GM12891 (cell line): ENCODE measurements around the gene ALKBH7.

Experiments used
- POLR2AphosphoS5 ChIP-seq: IDR thresholded peaks from 2 replicates; pipeline ENCODE4 v1.6.1; 2011; ENCODE audit warnings: low read depth, low read length, control low read depth
- TAF1 ChIP-seq: IDR thresholded peaks from 2 replicates; pipeline ENCODE4 v1.6.1; 2011; ENCODE audit warnings: low read depth, low read length, control low read depth

GRCh38 chr19:6409346-6409745 is 36.8 kb downstream of the ALKBH7 start:
- TF ChIP-seq POLR2AphosphoS5 (no peak), TAF1 (no peak)
